H1 (cell line): ENCODE measurements around the gene LDLRAD3. TPM values are rescaled to one million over a fixed set of nuclear protein-coding genes. Genes with fewer than 3 reads are reported as not detected.

Experiments used
- RFX5 ChIP-seq: IDR thresholded peaks from 2 replicates; pipeline ENCODE4 v1.6.1; 2011; ENCODE audit warnings: low read depth, low read length, improper control_type of control experiment, borderline replicate concordance
- RXRA ChIP-seq: IDR thresholded peaks from 2 replicates; pipeline ENCODE4 v1.6.1; 2011; ENCODE audit warnings: low read depth, mild to moderate bottlenecking, low read length, moderate library complexity; ENCODE audit not compliant: insufficient read depth
- polyA plus RNA-seq, 7 experiments: library from polyadenylated mRNA; depleted of rRNA in 3 of 7; stranded (reverse) in 5 of 7; unstranded in 2 of 7; fragments of >200 nt in 5 of 7; fragments of 200-250 nt in 2 of 7; gene quantifications; 1 replicate in 5 of 7; 2 replicates in 1 of 7; 4 replicates in 1 of 7; pipeline versions ENCODE4 v1.2.1 to v1.2.3, GENCODE V29; 2011 to 2013; ENCODE audit warnings: missing spikeins in 2 of 7, mixed read lengths in 2 of 7
- total RNA-seq: library from RNA; stranded (reverse); fragmentation: NEBNext Ultra II Directional; extraction: Animal tissue kit (Norgen Biotek cat#: 25700); gene quantifications from 2 replicates; pipeline ENCODE4 v1.2.1, GENCODE V29; 2021

LDLRAD3 gene
- total and polyA plus RNA-seq, 2 of the 8 experiments (the other 6 are each of a cell fraction or from before 2014, with no cell fraction given) = 18.6 to 22.8 TPM

DNA sequence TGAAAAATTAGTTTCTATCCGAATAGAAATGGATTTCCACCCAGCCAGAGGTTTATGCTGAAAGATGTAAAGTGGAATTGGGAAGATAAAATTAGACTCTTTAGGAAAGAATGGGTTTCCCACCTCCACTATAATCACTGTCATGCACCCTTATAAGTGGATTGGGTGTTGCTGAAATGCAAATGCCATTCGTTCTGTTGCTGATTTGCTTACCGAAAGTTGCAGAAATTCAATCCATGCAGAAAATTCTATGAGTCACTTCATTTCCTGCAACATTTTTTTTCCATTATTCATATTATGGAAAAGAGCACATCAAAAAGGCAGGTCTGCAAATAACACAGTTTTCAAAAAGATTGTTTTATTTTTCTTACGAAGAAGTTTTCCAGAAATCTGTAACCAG lies 65.6 kb downstream of the LDLRAD3 start (continued):
- TF ChIP-seq RXRA (no peak), RFX5 (no peak)
